Coronary artery (tissue), 2 donors: ENCODE data around the gene DDX52.

Experiments used
- DNase-seq: peaks from one replicate; pipeline ENCODE4 v3.0.0-alpha.2; 2017; ENCODE audit warnings: low spot score
- H3K27ac ChIP-seq, 2 donors: fragments of 200-600 bp; sonication (generic); one replicate each; pipeline ENCODE4 v1.5.1; 2016 to 2019
- H3K4me3 ChIP-seq: fragments of 200-600 bp; sonication (generic); 2 replicates; pipeline ENCODE4 v1.5.1; 2016; ENCODE audit warnings: mild to moderate bottlenecking, moderate library complexity
- TF ChIP-seq, protein P1 (sequence below): fragments of 200-600 bp; sonication (generic); IDR thresholded peaks from one replicate; pipeline ENCODE4 v1.5.1; 2019; ENCODE audit warnings: antibody characterized with exemption

Gene DDX52

DNA sequence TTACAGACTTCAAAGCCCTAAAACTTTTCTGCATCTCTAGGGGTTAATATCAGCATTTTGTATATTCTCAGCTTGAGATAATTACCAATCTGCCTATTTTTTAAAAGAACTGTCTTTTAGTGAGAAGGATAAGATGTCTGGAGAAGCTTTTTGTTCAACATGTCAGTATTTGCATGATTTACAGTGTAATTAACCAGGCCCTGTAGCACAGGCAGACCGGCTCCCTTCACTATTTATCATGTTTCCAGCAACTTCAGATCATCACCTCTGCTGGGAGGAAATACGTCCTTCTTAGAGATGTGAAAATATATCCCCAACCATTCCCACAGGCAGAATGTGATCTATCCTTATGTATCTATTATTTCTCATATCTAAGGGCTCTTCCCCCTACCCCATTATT lies 8.6 kb upstream of the DDX52 start:
- no peak overlapping the region for H3K27ac ChIP-seq
- no peak for DNase-seq

DNA sequence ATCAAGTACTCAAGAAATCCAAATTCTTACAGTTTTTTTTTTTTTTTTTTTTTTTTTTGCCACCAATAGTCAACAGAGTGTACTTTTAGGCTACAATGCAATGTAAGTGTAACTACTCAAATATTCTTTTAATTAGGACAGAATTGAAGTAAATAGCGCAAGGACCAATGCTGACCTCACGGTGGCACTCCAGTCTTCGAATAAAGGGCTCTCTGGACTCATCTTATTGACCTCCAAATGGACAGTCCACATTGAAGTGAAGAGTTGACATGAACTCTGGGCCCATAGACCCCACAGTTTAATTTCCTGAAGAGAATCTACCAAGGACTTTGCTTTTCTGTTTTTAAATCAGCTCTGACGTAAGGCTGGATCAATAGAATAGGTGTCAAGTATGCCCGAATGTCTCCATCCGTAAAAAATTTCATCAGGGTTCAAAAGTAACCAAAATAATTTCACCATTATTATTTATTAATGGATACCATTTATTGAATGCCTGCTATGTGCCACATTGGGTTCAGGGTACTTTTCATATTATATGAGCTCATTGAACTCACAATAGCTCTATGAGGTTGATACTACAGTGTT lies 7.3 kb upstream of the DDX52 start:
- H3K4me3 ChIP-seq: no peak overlapping the region
- no peak for DNase-seq
- H3K27ac ChIP-seq: no peak overlapping the region
- TF ChIP-seq, protein P1, sequence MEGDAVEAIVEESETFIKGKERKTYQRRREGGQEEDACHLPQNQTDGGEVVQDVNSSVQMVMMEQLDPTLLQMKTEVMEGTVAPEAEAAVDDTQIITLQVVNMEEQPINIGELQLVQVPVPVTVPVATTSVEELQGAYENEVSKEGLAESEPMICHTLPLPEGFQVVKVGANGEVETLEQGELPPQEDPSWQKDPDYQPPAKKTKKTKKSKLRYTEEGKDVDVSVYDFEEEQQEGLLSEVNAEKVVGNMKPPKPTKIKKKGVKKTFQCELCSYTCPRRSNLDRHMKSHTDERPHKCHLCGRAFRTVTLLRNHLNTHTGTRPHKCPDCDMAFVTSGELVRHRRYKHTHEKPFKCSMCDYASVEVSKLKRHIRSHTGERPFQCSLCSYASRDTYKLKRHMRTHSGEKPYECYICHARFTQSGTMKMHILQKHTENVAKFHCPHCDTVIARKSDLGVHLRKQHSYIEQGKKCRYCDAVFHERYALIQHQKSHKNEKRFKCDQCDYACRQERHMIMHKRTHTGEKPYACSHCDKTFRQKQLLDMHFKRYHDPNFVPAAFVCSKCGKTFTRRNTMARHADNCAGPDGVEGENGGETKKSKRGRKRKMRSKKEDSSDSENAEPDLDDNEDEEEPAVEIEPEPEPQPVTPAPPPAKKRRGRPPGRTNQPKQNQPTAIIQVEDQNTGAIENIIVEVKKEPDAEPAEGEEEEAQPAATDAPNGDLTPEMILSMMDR: no peak

More for the DNA sequence above, 8.6 kb upstream of the DDX52 start:
- TF ChIP-seq, protein P1: no peak
- no peak overlapping the region for H3K4me3 ChIP-seq

DNA sequence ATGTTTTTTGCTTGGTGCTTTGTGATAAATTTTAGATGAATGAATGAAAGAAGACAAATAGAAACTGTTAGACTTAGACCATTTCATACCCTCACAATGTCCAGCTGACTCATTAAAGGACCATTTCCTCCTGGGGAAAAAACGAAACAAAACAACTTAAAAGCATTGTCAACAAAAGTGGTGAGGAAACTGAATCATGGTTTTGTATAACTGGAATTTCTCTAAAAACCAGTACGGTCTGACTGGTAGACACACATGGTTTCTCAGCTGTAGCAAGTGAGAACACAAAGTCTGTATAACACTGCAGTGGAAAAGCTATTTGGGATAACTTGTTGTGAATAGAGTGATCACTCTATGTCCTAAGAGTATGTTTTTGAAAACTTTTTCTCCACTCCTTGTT lies 5.3 kb upstream of the DDX52 start:
- no peak overlapping the region for H3K4me3 ChIP-seq
- no peak for DNase-seq
- no peak overlapping the region for H3K27ac ChIP-seq
- TF ChIP-seq, protein P1: no peak

DNA sequence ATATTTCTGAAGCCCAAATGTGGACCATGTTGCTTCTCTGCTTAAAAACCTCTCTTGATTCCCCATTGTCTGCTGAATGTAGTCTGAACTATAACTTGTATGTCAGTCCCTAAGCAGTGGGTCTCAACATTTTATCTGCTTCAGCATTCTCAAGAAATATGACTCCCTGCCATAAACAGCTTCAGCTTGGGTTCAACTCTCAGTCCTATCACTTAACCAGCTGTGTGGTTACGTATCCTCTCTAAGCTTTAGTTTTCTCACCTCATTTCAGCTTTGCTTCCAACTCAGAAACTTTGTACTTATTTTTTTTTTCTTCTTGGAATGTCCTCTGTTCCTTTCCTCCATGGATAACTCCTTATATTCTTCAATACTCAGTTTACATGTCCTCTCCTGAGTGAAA lies 4.6 kb upstream of the DDX52 start:
- no peak for DNase-seq
- Histone ChIP-seq H3K4me3 (no peak overlapping the region), H3K27ac (no peak overlapping the region)
- TF ChIP-seq, protein P1: no peak

DNA sequence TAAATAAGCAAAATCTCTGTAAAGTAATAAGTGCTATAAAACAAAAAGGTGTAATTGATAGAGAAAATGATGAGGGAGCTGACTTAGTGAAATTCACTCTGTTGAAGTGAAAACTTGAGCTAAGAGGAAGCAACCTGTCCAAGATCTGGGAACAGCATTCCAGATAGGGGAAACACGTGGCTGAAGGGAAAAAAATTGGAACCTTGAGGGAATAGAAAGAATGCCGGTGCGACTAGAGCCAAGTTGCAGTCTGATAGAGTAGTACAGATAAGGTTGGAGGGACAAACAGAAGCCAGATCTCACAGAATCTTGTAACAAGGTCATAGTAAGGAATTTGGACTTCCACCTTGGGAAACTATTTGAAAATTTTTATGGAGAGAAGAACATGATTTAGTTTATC lies 623 bp upstream of the DDX52 start:
- H3K4me3 ChIP-seq: peak overlapping the region; percentile 77
- no peak for DNase-seq
- H3K27ac ChIP-seq: peak overlapping the region in 1 of 2 donors; percentile 85
- TF ChIP-seq, protein P1: no peak

DNA sequence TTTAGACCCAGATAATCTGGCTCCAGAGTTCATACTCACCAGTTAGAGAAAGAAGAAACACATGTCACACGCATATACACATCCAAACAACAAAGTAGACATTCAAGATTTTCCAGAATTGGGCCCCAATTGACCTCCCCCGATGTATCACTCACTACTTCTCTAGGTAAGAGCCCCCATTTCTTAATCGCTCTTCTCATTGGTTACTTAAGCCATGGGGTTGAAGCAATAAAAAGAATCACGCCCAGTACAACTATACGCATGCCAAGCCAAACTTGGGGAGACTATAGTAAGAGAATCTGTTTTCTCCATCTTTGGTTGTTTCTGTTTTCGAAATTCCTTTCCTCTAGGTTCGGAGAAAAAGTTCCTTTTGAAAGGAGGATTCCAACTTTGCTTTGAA lies 565 bp downstream of the DDX52 start:
- H3K27ac ChIP-seq: peak overlapping the region; percentile 85 to 90
- peak overlapping the region; percentile 77 for H3K4me3 ChIP-seq
- TF ChIP-seq, protein P1: no peak
- no peak for DNase-seq

DNA sequence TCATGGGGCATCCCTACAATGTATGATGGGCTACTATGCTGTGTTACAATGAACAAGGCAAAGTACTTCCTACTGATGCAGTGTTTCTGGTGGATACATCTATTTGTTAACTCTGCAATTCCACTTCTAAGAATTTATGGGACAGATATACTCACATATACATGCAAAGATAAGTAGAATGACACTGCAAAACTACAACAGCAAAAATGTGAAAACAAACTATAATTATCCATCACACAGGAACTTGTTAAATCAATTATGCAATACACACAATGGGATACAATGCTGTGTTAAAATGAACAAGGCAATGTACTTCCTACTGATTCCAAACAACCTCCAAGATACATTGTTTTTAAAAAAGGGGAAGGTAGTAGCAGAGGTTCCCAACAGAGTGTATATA lies 3.2 kb downstream of the DDX52 start:
- Histone ChIP-seq H3K27ac (no peak overlapping the region), H3K4me3 (no peak overlapping the region)

More for the DNA sequence above, 3.2 kb downstream of the DDX52 start:
- TF ChIP-seq, protein P1: no peak
- no peak for DNase-seq
